NCI-H2107 (cell line): ENCODE results near the gene ZNF367.
A peak's percentile ranks its signal among the peaks of the same experiment; 100 is the strongest.

ENCODE experiments used
- DNase-seq: peaks from one replicate; lab custom pipeline; 2025; lab: John Stamatoyannopoulos, UW

ZNF367 gene

GRCh38 chr9:96418083-96418919, at the start of gene ZNF367:
Gene ZNF367 (minus strand): TSS chr9:96418370. CDS start chr9:96418032, 338 bp downstream.
- DNase-seq, result peak; percentile 88

- no peak for DNase-seq
Measured at GRCh38 chr9:96467784-96468183, 49.6 kb upstream of the ZNF367 start.

DNA sequence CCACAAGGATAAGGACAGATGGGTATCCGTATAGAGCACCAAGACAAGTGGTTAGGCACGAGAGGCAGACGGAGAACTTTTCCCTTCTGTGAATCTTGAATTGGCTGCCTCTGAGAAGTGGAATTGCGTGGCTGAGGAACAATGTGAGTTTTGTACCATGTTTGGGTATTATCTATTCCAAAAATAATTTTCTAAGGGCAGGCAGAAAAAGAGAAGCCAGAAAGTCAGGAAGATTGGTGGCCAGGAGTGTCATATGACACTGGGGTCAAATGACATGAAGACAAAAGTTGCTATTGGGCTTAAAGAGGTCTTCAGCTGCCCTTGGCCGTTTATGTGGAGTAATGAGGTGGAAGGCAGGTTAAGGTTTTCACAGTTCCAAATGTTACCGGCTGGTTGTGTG, 46.3 kb upstream of the ZNF367 start:
- no peak for DNase-seq

- DNase-seq, result no peak
Measured at GRCh38 chr9:96462541-96462940, 44.4 kb upstream of the ZNF367 start.

GRCh38 chr9:96461336-96461735, 43.2 kb upstream of the ZNF367 start:
- no peak for DNase-seq

GRCh38 chr9:96460882-96461281, 42.7 kb upstream of the ZNF367 start:
- no peak for DNase-seq

DNA sequence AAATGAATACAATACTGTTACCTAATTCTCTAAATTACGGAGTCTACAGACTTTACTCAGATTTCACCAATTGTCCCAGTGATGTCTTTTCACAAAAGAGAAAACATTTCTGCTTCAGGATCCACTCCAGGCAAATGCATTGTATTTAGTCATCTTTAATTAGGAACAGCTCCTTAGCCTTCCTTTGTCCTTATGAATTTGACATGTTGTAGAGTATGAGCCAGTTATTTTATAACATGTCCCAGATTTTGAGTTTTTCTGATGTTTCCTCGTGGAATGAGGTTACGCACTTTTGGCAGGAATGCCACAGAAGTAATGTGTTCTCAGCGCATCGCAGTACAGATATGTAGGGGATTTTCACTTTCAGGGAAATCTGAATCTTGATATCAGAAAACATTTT, 42.3 kb upstream of the ZNF367 start:
- no peak for DNase-seq

- DNase-seq, result no peak
Measured at GRCh38 chr9:96459268-96460007, 41.3 kb upstream of the ZNF367 start.

GRCh38 chr9:96458226-96458625, 40.1 kb upstream of the ZNF367 start:
- DNase-seq, result no peak

GRCh38 chr9:96457266-96457665, 39.1 kb upstream of the ZNF367 start:
- no peak for DNase-seq

- no peak for DNase-seq
Measured at GRCh38 chr9:96453625-96454024, 35.5 kb upstream of the ZNF367 start.

DNA sequence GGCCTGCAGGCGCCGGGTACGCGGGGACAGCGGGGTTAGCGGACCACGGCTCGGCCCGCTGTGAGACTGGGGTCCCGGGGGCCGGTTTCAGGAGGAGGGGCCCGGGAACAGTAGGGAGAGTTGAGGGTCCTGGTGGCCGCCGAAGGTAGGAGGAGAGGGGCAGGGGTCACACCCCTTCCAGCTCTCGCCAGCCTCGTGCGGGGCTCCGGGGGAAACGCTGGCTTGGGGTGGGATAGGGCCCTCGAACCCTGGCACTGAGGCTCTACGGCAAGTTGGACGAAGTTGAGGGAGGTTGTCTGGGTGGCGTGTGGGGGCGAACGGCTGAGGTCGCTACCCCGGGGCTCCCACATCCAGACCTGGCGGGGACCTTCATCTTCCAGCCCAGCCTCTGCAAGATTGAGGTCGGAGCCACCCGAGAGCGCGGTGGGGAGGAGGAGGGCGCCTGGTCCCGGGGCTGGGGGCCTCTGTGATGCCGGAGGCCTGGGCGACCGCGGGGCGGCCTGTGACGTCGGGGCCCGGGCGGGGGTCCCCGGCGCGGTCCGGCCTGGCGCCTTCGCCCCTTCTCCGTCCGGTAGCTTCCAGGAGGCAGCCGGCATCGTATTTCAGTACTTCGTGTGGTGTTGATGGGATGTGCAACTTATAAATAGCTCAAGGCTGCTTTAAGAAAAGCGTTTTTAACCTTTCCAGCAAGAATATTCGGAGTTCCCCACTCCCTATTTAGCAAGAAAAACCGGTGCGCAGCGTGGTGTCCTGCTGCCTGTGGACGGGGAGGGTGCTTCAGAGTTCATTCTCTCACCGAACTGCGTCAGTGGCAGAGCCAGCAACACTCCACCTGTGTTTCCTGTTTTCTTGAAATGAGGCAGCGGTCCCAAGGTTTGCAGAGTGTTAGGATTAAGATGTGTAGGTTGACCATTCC, 32.7 kb upstream of the ZNF367 start:
- no peak for DNase-seq

DNA sequence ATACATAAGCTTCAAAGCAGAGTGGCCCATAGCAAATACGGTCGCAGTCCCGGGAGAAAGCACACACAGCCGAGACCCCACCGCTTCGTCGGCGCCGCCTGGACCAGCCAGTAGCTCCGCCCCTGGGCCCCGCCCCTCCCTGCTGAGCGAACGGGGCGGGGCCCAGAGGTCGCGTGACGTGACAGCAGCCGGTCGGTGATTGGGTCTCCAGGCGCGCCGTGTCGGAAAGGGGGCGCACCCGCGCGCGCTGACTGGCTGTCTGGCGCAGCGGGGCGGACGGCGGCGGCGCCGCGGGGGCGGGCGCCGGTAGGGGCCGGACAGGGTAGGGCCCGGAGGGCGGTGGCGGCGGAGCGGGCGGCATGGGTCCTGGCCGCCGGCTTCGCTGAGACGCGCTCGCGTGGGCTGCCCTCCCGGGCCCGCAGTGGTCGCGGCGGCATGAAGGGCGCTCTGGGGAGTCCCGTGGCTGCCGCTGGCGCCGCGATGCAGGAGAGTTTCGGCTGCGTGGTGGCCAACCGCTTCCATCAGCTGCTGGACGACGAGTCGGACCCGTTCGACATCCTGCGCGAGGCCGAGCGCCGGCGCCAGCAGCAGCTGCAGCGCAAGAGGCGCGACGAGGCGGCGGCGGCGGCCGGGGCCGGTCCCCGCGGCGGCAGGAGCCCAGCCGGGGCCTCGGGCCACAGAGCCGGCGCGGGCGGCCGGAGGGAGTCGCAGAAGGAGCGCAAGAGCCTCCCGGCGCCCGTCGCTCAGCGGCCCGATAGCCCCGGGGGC, 31.9 kb upstream of the ZNF367 start, which contains the start of gene HABP4:
Gene HABP4, plus strand, starts transcription at position 325 of the 768 bp plus-strand sequence. Its CDS starts 111 bp downstream, at position 436.
- peak; percentile 73 for DNase-seq

- no peak for DNase-seq
Measured at GRCh38 chr9:96449523-96449844, 31.3 kb upstream of the ZNF367 start.

DNA sequence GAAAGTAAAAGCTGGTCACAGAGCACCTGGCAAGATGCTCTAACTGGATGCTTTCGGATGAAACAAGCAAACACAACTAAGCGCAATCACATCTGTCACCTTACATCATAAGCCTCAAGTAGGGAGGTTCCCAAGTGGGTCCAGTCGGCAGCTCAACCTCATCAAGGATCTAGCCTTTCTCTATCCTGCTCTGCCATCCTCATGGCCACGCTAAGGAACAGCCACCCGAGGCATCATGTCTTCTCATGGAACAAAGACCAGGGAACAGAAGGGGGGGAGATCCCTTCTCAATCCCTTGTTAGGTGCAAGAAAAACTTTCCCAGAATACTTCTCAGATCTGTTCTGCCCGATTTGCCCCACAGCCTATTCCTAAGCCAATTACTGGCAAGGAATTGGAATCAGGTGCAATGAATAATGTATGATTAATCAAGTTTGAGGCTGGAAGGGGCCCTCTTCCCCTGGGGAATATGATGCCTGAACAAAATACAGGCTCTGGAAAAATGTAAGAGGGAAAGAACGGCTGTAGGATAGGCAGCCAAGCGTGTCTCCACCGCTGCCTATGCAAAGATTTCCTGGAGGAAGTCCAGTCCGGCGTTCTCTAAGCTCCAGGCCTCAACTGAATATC, 30.5 kb upstream of the ZNF367 start:
- DNase-seq, result no peak

- no peak for DNase-seq
Measured at GRCh38 chr9:96447406-96447805, 29.2 kb upstream of the ZNF367 start.

- no peak for DNase-seq
Measured at GRCh38 chr9:96442491-96442890, 24.3 kb upstream of the ZNF367 start.

DNA sequence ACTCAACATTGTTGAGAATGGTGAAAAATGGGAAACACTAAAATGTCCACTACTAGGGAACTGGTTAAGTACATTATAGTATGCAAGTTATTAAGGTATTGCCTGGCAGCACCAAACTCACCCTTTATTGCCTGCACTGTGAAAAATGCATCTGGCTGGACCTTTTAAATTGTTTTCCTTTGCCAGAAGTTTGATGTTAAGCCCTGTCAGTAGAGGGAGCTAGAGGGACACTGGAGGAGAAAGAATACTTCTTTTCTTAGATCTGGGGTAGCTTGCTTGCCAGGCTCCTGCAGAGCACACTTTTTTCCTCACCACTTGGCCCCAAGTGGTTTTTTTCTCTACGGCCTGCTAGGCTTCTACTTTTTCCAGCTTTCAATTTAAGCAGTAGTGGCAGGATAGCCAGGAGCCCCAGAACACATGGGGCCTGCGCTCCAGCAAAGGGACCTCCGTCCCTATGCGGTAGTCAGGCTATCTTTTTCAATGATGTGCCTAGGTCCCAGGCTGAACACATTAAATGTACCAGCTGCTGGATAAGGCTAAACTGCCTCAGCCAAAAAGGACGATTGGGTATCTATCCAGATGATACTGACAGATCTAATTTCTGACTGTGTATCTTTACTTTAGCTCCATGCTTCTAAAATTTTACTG, 23.8 kb upstream of the ZNF367 start:
- DNase-seq, result no peak

GRCh38 chr9:96440671-96441199, 22.6 kb upstream of the ZNF367 start:
- DNase-seq, result no peak

DNA sequence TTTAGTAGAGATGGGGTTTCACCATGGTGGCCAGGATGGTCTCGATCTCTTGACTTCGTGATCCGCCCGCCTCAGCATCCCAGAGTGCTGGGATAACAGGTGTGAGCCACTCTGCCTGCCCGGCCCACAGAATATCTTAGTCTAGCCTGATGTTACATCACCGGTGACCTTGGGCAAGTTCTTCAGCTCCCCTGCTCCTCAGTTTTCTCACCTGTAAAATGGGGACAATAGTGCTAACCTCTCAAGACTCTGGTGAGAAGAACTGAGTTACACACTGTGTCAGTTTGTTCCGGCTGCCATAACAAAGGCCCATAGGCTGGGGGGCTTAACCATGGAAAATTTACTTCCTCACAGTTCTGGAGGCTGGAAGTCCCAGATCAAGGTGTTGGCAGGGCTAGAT, 19.3 kb upstream of the ZNF367 start:
- no peak for DNase-seq
